PC-9 (cell line): Measurements from ENCODE around the gene MYO16.

Experiments
- CTCF ChIP-seq: fragments of 200-600 bp; sonication (generic); conservative IDR thresholded peaks from 2 replicates; pipeline ENCODE4 v1.6.1; 2017; ENCODE audit warnings: mixed run types, antibody characterized with exemption, mild to moderate bottlenecking, moderate library complexity
- EZH2 ChIP-seq: fragments of 200-600 bp; sonication (generic); IDR thresholded peaks from 2 replicates; pipeline ENCODE4 v1.8.0; 2017; ENCODE audit warnings: antibody characterized with exemption, low read depth

GRCh38 chr13:108760541-108760940 is 131.1 kb downstream of the MYO16 start:
- TF ChIP-seq CTCF (no peak), EZH2 (no peak)
